Measurements from ENCODE around the gene IKZF1. TPM values are rescaled to one million over a fixed set of nuclear protein-coding genes. Genes with fewer than 3 reads are reported as not detected.

Gene IKZF1
- polyA plus RNA-seq, 2 of the 4 experiments (the other 2 are of a cell fraction) = not detected

DNA sequence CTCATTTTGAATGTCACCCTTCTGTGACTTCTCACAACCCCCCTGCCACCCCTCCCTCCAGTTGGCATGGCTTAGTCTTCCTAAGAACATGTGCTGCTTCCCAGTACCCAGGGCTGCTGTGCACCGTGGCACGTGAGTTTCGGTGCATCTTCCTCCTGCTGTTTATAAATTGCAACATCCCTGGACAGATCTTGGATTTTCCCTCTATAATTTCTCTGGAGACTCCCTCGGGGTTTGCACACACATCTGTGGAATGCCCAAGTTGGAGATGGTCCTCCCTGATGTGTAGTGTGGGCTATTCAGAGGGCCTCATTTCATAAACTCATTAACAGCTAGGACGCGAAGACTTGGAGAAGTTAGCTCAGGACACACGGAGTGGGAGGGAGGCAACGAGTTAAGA lies 52.9 kb downstream of the IKZF1 start:
- ChIA-PET POLR2A (no interaction called here), CTCF (interaction anchor here (1.2 kb wide), 1 partner anchor 61 kb away, joined by 3 read pairs; no protein-coding TSS in a partner anchor)
- H3K9me3 ChIP-seq = no peaks in the 10 kb centered on the region
- TF ChIP-seq MYC (IDR thresholded peaks at IDR 0.05; ENCODE audit: borderline replicate concordance, low read length) (no peak), CHD4 (IDR thresholded peaks at IDR 0.05; ENCODE audit: borderline replicate concordance) (no peak), BHLHE40 (IDR thresholded peaks at IDR 0.05; ENCODE audit: low read depth, low read length) (no peak)
- H3K27ac ChIP-seq = no peak overlapping the region
- DNase-seq (ENCODE audit: low read depth in 1 of 2, low spot score in 1 of 2) = no peak
- WGBS (ENCODE audit: missing lambda C conversion rate) = 63% methylated on average over 8 of the region's 8 CpGs
- H3K4me2 ChIP-seq = no peak overlapping the region
- no peak for ATAC-seq
- no peak for FAIRE-seq
- H3K4me3 ChIP-seq = no peak overlapping the region
- H3K4me1 ChIP-seq = no peaks in the 10 kb centered on the region

DNA sequence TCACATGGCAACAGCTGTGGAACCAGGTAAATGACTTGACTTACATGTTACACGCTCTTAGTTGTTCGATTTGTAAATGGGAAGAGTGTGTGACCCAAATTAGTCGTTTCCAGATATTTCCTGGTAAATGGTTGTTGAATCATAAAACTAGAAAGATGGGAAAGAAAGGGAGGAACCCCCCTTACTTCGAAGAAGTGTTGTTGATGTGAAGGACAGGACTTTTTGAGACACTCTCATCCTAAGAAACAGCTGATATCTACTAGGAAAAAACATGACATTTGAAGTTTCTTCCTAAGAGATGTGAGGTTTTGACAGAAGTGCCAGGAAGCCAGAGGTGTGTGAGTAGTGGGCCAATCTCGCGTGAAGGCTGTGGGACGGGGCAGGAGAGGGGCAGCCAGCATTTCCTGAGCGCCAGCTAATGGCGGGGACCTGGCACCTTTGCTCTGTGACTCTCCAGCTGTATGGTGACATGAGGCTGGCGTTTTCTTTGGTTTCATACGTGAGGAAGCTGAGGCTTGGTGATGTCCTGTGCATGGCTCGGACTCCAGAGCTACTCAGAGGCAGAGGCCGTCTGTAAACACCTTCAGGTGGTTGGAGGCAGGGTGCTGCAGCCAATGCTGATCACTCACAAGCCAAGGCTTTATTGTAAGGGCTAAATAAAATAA lies 53.7 kb downstream of the IKZF1 start:
- Histone ChIP-seq H3K4me2 (no peak overlapping the region), H3K27ac (no peak overlapping the region), H3K4me1 (no peaks in the 10 kb centered on the region), H3K4me3 (no peak overlapping the region), H3K9me3 (no peaks in the 10 kb centered on the region)
- FAIRE-seq (no peak), ATAC-seq (no peak), DNase-seq (ENCODE audit: low read depth in 1 of 2, low spot score in 1 of 2) (no peak)
- 38% methylated on average over 11 of the region's 13 CpGs for WGBS (ENCODE audit: missing lambda C conversion rate)
- ChIA-PET CTCF (interaction anchor here (1.2 kb wide), 1 partner anchor 60 kb away, joined by 3 read pairs; no protein-coding TSS in a partner anchor), POLR2A (no interaction called here)
- no peak for TF ChIP-seq KDM1A (IDR thresholded peaks at IDR 0.05; ENCODE audit: low read depth)
- no peak for TF ChIP-seq PHF8 (IDR thresholded peaks at IDR 0.05; ENCODE audit: borderline replicate concordance, low read depth)
- TF ChIP-seq CHD4 (IDR thresholded peaks at IDR 0.05; ENCODE audit: borderline replicate concordance) = no peak
- TF ChIP-seq CBX2 (IDR thresholded peaks at IDR 0.05; ENCODE audit: borderline replicate concordance, low read depth) = no peak
- no peak for TF ChIP-seq CBX8 (IDR thresholded peaks at IDR 0.05)
- TF ChIP-seq ZNF302 (CRISPR knock-in tag; IDR thresholded peaks at IDR 0.05) = no peak
- TF ChIP-seq ZC3H11A (IDR thresholded peaks at IDR 0.05) = no peak
- TF ChIP-seq RNF2 (IDR thresholded peaks at IDR 0.05; ENCODE audit: borderline replicate concordance, low read depth) = no peak
- no peak for TF ChIP-seq POLR2AphosphoS2 (conservative IDR thresholded peaks at IDR 0.05; ENCODE audit: low read length)
- no peak for TF ChIP-seq RFX5 (IDR thresholded peaks at IDR 0.05)
- no peak for TF ChIP-seq EP300 (IDR thresholded peaks at IDR 0.05)
- no peak for TF ChIP-seq FOXS1 (CRISPR knock-in tag; IDR thresholded peaks at IDR 0.05)
- no peak for TF ChIP-seq POLR2A (IDR thresholded peaks at IDR 0.05; ENCODE audit: low read length)
- TF ChIP-seq, protein P1, sequence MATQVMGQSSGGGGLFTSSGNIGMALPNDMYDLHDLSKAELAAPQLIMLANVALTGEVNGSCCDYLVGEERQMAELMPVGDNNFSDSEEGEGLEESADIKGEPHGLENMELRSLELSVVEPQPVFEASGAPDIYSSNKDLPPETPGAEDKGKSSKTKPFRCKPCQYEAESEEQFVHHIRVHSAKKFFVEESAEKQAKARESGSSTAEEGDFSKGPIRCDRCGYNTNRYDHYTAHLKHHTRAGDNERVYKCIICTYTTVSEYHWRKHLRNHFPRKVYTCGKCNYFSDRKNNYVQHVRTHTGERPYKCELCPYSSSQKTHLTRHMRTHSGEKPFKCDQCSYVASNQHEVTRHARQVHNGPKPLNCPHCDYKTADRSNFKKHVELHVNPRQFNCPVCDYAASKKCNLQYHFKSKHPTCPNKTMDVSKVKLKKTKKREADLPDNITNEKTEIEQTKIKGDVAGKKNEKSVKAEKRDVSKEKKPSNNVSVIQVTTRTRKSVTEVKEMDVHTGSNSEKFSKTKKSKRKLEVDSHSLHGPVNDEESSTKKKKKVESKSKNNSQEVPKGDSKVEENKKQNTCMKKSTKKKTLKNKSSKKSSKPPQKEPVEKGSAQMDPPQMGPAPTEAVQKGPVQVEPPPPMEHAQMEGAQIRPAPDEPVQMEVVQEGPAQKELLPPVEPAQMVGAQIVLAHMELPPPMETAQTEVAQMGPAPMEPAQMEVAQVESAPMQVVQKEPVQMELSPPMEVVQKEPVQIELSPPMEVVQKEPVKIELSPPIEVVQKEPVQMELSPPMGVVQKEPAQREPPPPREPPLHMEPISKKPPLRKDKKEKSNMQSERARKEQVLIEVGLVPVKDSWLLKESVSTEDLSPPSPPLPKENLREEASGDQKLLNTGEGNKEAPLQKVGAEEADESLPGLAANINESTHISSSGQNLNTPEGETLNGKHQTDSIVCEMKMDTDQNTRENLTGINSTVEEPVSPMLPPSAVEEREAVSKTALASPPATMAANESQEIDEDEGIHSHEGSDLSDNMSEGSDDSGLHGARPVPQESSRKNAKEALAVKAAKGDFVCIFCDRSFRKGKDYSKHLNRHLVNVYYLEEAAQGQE (IDR thresholded peaks at IDR 0.05) = no peak
- TF ChIP-seq, protein P2, sequence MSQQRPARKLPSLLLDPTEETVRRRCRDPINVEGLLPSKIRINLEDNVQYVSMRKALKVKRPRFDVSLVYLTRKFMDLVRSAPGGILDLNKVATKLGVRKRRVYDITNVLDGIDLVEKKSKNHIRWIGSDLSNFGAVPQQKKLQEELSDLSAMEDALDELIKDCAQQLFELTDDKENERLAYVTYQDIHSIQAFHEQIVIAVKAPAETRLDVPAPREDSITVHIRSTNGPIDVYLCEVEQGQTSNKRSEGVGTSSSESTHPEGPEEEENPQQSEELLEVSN (IDR thresholded peaks at IDR 0.05; ENCODE audit: borderline replicate concordance, low read depth) = no peak
- TF ChIP-seq MAFK (IDR thresholded peaks at IDR 0.05; ENCODE audit: partially characterized antibody) = no peak
- TF ChIP-seq, protein P3, sequence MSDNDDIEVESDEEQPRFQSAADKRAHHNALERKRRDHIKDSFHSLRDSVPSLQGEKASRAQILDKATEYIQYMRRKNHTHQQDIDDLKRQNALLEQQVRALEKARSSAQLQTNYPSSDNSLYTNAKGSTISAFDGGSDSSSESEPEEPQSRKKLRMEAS (IDR thresholded peaks at IDR 0.05) = no peak
- TF ChIP-seq, protein P4, sequence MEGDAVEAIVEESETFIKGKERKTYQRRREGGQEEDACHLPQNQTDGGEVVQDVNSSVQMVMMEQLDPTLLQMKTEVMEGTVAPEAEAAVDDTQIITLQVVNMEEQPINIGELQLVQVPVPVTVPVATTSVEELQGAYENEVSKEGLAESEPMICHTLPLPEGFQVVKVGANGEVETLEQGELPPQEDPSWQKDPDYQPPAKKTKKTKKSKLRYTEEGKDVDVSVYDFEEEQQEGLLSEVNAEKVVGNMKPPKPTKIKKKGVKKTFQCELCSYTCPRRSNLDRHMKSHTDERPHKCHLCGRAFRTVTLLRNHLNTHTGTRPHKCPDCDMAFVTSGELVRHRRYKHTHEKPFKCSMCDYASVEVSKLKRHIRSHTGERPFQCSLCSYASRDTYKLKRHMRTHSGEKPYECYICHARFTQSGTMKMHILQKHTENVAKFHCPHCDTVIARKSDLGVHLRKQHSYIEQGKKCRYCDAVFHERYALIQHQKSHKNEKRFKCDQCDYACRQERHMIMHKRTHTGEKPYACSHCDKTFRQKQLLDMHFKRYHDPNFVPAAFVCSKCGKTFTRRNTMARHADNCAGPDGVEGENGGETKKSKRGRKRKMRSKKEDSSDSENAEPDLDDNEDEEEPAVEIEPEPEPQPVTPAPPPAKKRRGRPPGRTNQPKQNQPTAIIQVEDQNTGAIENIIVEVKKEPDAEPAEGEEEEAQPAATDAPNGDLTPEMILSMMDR (IDR thresholded peaks at IDR 0.05) = no peak
- TF ChIP-seq JUN (IDR thresholded peaks at IDR 0.05) = no peak
- TF ChIP-seq GATA3 (IDR thresholded peaks at IDR 0.05; ENCODE audit: borderline replicate concordance) = no peak
